GM19463 (cell line): Measurements from ENCODE around the gene PFKFB3.
A peak's percentile ranks its signal among the peaks of the same experiment; 100 is the strongest.
"Not testable (repeated sequence)": the region's sequence is repeated elsewhere in the genome, so short reads cannot be mapped to it uniquely, and the experiment has no call there.

Experiments
- ATAC-seq: cut with Tn5 transposase; IDR thresholded peaks from one replicate; pipeline ENCODE4 v1.9.1; 2021; ENCODE audit warnings: mild to moderate bottlenecking, moderate library complexity; ENCODE audit not compliant: unreplicated experiment

Gene PFKFB3

DNA sequence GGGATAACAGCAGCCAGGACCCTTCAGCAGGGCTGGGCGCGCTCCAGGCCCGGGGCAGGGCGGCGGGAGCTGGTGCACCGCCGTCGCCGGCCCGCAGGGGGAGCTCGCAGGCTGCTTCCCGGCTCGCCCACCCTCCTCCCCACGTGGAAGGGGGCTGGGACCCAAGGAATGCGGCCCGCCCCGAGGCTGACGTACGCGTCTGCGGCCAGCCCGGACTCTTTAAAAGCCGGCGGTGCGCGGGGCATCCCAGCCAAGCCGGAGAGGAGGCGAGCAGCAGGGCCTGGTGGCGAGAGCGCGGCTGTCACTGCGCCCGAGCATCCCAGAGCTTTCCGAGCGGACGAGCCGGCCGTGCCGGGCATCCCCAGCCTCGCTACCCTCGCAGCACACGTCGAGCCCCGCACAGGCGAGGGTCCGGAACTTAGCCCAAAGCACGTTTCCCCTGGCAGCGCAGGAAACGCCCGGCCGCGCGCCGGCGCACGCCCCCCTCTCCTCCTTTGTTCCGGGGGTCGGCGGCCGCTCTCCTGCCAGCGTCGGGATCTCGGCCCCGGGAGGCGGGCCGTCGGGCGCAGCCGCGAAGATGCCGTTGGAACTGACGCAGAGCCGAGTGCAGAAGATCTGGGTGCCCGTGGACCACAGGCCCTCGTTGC lies at the start of gene PFKFB3:
Gene PFKFB3, plus strand, starts transcription at position 249 of the 647 bp plus-strand sequence. Its CDS starts 329 bp downstream, at position 578.
- ATAC-seq, result peak; percentile 72

DNA sequence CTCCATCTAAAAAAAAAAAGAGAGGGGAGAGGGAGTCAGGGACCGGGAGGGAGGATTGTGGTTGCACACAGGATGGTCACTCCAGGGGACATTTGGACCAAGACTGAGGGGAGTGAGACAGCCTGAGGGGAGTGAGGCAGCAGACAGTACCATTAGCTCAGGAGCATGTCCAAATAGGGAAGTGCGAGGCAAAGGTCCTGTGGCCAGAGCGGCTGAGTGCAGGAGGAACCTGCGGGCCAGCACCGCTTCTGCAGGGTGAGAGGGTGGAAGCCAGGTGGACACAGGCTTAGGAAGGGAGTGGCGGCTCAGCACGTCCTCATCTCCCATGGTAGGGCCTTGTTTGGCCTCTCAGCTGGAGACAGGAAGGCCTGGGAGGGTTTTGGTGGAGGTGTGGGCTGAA lies 48.9 kb upstream of the PFKFB3 start:
- no peak for ATAC-seq

DNA sequence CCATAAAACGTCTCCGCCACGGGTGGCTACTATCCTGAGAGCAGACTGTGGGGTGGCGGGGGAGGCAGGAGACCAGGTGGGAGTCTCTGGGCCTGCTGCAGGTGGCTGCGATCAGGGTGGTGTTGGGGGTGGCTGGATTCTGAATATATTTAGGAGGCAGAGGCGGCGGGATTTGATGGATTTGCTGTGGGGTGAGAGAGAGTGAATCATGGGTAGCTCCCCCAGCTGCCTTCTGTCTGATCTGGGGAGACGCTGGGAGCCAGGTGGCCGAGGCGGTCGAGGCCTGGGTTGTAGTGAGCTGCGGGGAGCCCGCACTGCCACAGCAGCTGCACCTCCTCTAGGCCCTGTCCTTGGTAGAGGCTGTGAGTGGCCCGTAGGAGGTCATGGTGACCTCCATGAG lies 48.2 kb upstream of the PFKFB3 start:
- ATAC-seq, result no peak

DNA sequence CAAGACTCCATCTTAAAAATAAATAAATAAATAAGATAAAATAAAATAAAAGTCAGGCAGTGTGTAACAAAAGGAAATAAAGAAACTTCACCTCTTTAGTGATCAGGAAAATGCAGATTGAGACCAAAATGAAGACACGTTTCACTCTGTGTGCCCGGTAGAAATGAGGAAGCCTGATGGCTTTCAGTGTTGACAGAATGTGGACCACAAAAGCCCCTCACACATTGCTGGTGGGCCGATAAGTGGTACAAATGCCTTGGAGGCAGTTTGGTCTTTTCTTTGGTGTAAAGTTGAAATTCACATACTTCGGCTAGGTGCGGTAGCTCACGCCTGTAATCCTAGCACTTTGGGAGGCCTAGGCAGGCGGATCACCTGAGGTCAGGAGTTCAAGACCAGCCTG lies 44.5 kb upstream of the PFKFB3 start:
- no peak for ATAC-seq

DNA sequence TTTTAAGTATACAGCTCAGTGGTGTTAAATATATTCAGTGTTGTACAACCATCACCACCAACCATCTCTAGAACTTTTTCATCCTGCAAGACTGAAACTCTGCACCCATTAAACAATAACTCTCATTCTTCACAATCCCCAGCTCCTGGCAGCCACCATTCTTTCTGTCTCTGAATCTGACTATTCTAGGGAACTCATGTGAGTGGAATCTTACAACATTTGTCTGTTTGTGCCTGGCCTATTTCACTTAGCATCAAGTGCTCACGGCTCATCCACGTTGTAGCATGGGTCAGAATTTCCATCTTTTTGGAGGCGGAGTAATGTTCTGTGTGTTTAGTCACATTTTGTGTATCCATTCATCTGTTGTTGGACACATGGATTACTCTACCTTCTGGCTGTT lies 40.8 kb upstream of the PFKFB3 start:
- ATAC-seq, result no peak

DNA sequence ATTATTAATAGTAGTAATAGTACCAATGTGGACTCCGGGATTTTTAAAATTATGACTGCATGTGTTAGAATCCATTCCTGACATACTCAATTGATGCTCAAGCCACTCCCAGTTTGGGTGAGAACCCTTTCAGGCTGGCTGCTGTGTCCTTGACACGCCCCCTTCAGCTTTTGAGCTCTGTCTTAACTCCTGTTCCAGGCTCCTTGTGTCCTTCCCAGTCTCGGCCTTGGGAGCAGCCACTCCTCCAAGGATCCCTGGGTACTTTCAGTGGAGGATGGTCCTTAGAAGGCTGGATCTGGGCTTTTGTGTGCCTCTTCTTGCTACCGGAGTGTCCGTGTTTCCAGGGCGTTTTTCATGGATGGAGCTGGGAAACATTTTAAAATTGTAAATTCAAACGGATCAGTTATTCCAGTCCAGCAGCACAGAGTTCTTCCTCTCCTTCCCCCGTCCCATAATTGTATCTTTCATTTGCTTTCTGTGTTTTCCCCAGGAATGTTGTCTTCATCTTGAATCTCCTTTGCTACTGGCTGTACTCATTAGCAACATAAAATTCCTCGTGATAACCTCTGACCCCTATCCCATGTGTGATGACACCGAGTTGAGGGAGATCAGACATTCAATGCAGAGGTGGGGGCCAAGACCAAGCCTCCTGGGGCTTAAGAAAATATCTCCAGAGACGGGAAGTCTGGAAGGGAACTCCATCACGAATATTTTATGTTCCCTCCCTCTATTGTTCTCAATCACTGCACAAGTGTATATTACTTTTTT lies 40.0 kb upstream of the PFKFB3 start:
- no peak for ATAC-seq

DNA sequence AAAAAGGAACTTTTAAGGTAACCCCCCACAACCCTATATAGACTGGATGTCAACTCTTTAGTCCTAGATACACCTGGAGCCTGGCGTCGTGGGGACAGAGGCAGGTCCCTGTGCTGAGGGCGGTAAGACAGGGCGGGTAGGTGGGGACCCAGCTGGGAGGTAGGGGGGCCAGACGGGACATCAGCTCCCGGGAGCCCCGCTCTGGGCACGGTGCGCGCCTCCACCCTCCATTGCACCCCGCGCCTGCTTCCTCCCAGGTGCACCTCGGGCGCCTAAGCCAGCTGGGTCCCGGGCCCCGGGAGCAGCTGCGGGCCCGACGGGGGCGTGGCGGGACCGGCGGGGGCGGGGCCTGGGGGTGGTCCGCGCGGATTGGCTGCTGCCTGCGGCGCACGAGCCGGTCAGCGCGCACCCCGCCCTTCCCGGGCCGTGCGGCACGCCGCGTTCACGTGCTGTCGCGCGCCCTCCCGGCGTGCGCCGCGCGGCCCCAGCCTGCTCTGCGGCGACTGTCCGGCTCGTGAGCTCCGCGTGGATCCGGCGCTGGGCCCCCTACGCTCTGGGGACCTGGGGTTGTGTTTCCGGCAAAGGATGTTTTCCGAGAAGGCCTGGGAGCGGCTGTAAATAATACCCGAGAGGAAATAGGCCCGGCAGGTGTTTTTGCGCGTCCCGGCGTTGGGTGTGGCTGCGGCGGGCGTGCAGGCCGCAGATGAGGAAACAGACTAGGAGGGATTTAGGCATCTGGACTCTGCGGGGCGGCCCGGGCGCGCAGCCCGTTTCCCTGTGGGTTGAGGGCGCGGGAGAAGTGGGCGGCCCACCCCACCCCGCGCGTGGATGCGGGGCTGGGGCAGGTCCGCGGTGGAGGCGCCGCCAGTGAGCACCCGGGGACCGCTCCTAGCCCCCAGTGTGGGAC lies 39.1 kb upstream of the PFKFB3 start:
- ATAC-seq, result peak; percentile 95

DNA sequence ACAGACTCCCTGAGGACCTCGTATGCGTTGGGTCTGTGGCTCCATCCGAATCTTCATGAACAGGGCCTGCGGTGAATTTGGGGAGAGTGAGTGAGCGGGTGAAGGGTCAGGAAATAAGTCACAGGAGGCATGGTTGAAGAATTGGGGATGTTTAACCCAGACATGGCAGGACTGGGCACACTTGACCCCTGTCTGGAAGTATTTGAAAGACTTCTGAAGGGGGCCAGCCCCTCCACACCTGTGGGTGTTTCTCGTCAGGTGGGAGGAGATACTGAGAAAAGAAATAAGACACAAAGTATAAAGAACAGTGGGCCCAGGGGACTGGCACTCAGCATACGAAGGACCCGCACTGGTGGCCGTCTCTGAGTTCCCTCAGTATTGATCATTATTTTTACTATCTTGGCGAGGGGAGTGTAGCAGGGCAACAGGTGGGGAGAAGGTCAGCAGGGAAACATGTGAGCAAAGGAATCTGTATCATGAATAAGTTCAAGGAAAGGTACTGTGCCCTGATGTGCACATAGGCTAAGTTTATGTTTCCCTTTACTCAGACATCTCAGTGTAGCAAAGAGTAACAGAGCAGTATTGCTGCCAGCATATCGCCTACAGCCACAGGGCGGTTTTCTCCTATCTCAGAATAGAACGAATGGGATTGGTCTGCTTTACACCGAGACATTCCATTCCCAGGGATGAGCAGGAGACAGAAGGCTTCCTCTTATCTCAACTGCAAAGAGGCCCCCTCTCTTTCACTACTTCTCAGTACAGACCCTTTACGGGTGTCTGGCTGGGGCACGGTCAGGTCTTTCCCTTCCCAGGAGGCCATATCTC lies 38.2 kb upstream of the PFKFB3 start:
- no peak for ATAC-seq

DNA sequence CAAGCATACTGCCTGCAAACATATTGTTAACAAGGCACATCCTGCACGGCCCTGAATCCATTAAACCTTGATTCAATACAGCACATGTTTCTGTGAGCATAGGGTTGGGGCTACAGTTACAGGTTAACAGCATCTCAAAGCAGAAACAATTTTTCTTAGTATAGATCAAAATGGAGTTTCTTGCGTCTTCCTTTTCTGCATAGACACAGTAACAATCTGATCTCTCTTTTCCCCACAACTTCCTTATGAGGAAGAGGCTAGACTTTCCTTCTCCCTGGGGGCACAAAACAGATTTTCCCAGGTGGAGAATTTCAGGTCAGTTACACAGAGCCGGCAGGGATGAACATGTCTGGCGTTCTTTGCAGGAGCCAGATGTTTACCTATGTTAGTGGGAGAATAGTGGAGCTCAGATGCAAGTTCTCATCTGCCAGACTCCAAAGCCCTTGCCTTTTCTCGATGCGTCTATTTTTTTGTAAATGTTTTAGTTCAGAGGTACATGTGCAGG lies 37.5 kb upstream of the PFKFB3 start:
- ATAC-seq, result no peak

DNA sequence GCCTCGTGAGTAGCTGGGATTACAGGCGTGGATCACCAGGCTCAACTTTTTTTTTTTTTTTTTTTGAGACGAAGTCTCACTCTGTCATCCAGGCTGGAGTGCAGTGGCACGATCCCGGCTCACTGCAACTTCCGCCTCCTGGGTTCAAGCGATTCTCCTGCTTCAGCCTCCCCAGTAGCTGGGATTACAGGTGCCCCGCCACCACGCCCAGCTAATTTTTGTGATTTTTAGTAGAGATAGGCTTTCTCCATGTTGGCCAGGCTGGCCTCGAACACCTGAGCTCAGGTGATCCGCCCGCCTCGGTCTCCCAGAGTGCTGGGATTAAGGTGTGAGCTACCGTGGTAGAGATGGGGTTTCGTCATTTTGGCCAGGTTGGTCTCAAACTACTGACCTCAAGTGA lies 36.8 kb upstream of the PFKFB3 start:
- not testable (repeated sequence) for ATAC-seq

DNA sequence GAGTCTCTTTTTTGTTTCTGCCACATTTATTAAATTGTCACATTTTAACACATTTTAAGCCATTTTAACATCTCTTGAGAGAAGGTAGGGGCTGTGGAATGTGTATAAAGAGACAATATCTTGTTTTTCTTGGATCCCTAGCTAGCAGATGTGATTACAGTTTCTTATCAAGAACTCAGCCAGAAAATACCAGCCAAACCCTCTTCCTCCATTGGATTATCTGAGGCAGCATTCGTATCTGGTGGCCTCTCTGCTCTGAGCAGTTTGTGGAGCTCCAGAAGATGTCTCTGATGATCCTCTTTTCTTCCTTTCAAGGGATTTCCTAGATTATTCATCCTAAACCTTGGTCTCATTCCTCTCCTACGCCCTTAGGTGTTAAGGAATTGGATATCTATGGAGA lies 35.3 kb upstream of the PFKFB3 start:
- ATAC-seq, result no peak

DNA sequence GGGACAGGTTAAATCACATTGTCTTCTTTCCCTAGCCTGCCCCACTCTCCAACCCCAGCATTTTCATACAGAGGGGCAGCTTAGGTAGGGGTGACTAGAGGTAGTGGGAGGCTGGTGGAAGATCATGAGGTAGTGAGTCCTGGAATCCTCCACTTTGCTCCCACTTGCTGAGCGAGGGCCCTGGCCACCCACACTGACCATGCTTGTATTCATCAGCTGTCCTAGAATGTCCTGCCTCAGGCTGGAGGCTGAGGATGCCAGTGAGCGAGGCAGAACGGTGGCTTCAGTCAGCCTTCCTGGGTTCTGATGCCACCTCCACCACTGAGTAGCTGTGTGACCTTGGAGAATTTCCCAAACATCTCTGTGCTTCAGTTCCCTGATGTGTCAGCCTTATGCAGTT lies 34.6 kb upstream of the PFKFB3 start:
- ATAC-seq, result no peak

DNA sequence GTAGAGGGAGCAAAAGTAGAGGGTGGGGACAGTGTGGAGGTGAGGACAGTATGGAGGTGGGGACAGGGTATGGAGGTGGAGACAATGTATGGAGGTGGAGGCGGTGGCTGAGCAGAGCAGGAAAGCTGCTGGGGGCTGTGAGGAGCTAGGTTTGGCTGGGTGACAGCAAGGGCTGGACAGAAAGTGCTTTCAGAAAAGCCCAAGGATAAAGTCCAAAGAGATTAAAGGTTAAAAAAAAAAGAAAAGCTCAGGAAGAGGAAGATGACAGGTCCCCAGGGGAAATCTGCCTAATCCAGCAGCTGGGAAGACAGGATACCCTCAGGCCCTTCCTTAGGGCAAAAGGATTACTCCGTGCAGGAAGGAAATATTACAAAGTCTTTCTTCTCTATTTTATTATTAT lies 32.1 kb upstream of the PFKFB3 start:
- ATAC-seq, result no peak

DNA sequence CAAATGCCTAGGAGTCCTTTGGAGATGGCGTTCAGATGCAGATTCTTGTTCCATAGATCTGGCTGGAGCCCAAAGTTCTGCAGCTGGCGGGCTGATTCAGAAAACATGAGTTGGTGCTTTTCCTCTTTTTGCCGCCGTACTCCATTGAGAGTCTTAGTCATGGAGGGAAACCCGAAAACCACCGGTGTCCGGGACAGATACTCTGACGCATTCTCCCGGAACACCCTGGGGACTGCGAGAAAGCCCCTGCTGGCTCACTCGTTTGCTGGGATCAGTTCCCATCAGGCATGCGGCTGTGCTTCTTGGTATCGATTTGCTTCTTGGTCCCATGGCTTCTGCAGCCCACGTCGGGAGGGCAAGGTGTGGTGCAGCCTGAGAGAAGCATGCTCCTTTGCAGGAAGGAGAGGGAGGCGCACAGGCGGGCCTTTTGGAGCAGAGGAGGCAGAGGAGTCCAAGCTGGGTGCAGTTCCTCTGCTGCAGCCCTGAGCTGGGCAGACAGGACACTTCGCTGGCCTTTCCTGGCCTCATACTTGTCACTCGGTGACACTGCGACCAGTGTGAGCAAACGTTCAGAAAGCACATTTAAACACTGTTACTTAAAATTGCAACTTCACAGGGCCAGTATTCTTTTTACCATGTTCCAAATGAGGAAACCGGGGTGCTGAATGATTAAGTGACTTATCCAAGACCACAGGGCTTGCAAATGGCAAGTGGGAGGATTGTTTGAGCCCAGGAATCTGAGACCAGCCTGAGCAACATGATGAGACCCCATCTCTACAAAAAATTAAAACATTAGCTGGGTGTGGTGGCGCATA lies 30.6 kb upstream of the PFKFB3 start:
- peak; percentile 63 for ATAC-seq

DNA sequence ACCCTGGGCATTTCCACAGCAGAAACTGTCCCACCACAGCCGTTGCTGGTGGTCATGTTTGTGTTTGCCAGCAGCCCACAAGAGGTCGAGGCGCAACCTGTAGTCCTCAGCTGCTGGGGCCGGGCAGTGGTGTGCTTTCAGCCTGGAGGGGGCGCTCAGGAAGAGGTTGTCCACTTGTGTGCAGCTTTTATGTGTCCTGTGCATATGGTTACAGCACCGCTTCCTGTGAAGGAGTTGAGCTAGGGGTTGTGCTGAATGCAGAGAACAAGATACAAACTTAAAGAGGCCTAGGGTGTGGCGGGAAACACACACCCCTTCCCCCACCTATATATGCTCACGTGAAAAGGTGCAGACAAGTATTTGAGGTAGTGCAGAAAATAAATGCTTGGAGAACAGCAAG lies 29.5 kb upstream of the PFKFB3 start:
- no peak for ATAC-seq

DNA sequence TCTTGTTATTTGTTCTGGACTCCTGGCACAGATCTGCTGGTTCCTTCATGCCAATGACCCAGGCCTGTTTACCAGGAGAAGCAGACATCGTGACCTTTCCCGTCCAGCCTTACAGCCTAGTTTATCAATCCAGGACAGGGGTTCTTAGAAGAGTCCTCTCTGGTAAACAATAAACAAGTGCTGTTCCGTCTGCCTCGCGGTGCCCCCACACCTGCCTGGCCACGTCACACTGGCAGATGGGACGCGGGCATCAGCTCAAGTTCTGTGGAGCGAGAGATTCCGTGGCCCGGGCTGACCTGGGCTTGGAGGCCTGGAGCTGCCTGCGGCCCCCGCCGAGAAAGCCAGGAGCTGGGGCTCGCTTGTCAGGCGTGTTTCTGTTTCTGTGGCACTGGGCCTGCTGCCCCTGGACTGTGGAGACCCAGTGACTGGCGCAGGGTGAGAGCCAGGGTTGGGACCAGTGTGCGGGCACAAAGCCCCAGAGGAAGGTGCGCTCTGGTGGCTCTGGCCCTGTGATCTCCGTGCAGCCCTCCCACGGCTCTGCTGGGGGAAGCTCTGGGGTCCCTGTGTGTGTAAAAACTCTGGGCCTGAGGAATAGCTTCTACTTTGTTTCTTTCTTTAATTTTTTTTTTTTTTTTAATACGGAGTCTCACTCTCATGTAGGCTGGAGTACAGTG lies 28.4 kb upstream of the PFKFB3 start:
- ATAC-seq, result no peak

DNA sequence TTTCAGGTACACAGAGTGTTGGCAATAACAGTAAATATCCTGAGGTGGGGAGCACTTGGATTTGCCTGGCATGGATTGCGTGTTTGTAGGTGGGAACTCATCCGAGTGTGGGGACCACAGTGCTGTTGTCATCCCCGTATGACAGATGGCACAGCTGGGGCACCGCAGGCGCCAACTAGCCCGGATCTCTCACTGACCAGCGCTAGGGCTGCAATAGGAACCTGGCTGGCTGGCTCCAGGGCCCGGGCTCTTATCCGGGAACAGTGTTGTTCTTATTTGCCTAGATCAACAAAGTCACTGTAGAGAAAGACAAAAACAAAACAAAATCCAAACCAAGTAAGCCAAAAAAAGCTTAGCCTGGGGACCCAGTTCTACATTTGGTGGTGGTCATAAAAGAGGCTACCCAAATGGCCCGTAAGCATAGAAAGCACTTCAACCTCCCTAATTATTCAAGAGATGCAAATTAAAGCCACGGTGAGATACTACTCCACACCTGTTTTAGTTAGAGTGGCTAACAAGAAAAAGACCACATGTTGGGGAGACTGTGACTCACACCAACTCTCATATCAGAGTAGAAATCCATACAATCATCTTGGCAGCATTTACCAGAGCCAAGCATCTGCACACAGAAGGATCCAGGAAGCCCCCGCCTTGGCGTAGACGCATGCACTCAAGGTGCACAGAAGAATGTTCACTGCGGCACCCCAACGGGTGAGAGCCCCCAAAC lies 27.2 kb upstream of the PFKFB3 start:
- no peak for ATAC-seq

DNA sequence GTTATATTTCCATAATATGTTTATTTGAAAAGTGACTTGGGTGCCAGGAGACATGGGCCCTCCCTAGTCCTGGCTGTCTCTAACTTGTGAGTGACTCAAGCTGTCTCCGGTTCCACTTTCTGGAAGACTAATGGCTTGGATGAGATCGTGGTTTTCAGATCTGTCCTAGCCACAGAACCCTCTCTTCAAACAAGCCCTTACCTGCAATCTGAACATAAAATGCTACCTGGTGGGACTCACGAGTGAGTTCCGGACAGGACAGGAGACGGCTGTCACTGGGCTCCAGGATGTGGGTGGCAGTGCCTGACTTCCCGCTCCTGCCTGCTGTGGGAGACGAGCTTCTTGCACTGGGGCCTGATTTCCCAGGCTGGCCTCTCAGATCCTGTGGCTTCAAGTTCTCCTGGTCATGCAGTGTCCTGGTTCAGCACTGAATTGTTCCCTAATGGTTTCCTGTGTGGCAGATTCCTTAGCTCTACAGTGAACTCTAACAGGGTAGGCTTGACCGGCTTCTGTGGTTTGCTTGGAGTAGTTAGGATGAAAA lies 26.0 kb upstream of the PFKFB3 start:
- ATAC-seq, result no peak
